ENCODE results near the gene MB. TPM values are rescaled to one million over a fixed set of nuclear protein-coding genes. Genes with fewer than 3 reads are reported as not detected.

The MB gene
- total RNA-seq, 1 donor from 2014 or later: 5.3 TPM

DNA sequence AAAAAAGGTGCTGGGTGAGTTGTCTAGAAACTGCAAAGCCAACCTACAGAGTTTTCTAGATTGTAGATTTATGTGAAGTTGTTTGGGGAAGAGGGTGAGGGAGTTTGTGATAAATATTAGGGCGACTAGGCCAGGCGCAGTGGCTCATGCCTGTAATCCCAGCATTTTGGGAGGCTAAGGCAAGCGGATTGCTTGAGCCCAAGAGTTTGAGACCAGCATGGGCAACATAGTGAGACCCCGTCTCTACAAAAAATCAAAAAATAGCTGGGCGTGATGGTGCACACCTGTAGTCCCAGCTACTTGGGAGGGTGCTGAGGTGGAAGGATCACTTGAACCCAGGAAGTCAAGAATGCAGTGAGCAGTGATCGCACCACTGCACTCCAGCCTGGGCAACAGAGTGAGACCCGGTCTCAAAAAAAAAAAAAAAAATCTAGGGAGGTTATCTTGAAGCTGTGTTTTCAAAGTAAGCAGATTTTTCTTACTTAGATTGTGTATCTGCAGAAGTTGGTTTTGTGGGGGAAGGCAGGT lies 32.0 kb upstream of the MB start:
- H3K4me1 Mint-ChIP-seq (ENCODE audit: low read depth): peaks cover 47% of the 10 kb centered on the region
- H3K36me3 Mint-ChIP-seq (ENCODE audit: low read depth): peaks cover 31% of the 10 kb centered on the region
- no peaks in the 10 kb centered on the region for H3K27me3 Mint-ChIP-seq (ENCODE audit: insufficient read depth)

DNA sequence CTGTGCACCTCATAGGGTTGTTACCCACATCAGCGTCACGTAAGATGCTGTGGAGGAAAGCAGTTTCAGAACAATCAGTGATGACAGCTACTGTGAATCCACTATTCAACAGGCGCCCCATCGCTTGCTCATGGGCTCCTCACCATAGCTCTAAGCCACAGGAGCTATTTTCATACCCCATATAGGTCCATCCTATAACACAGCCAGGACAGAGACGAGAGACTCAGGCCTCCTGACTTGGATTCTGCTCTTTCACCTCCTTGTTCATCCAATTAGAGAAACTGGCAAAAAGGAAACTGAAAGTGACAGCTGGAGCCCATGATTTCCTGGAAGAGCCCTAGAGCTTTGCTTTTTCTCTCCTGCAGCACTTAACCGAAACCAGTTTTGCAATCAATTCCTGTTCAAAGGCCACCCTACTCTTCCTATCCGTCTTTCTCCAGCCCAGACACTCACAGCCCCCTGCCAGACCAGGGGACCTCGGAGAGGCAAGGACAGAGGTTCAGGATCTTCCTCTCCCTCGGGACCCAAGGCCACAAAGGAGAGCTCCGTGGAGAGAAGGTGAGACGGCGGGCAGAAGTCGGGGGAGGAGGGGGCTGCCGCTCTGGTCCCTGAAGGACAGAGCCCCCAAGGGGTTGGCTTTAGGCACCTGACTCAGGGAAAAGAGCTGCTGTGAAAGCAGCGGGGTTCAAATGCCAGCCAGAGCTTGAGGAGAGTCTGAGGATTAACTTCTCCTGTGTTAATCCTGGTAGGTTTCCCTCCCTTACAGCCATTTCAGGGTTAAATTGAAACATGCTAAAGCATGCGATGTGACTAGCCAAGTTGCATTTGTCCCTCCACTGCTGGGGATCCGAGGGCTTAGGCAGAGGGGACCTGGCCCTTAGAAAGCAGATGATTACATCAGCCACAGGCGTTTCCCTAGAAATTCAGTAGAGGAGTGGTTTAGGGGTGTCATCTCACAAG lies 31.2 kb upstream of the MB start, which contains the start of gene APOL6:
Gene APOL6 (plus strand): TSS at position 381 of the 960 bp plus-strand sequence. CDS start 7,980 bp downstream, outside the sequence.
- peak; percentile 71 for DNase-seq (ENCODE audit: low spot score)
- intact Hi-C loops (cut with micrococcal nuclease): loop anchor here (1.0 to 2.0 kb wide), 7 partner anchors 12 to 590 kb away; partner anchors contain the start of gene APOL2
- H3K27ac Mint-ChIP-seq: peak within 1 kb of the TSS; percentile 100
- peak within 1 kb of the TSS; percentile 100 for H3K4me3 Mint-ChIP-seq
- H3K4me1 Mint-ChIP-seq (ENCODE audit: low read depth): peaks cover 45% of the 10 kb centered on the region
- H3K36me3 Mint-ChIP-seq (ENCODE audit: low read depth): peaks cover 24% of the 10 kb centered on the region
- H3K9me3 Mint-ChIP-seq: no peaks in the 10 kb centered on the region
- no peaks in the 10 kb centered on the region for H3K27me3 Mint-ChIP-seq (ENCODE audit: insufficient read depth)

More for the DNA sequence above, 32.0 kb upstream of the MB start:
- Mint-ChIP-seq H3K9me3 (peaks cover 5% of the 10 kb centered on the region), H3K27ac (peak overlapping the region; percentile 100), H3K4me3 (peak overlapping the region; percentile 100)
- intact Hi-C loops (cut with micrococcal nuclease): loop anchor here (2.0 kb wide), 2 partner anchors 48 to 590 kb away; partner anchors contain the start of gene APOL2
- no peak for DNase-seq (ENCODE audit: low spot score)

DNA sequence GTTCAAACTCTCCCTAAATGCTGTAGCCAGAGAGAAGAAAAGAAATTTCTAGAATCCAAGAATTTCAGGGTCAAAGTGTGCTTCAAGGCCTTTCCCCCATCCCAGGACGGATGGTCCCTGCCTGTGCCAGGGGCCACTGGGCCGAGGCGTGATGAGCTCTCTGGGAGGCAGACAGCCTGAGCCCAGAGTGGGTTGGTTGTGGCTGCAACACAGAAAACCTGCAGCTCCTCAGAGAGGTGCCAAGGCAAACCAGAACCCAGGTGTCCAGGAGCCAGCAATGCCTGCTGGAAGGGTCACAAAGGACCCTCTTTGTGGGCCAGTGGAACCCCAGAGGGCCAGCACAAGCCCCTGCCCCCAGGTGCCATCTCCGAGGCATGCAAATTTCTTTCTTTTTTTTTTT lies 28.5 kb upstream of the MB start:
- Mint-ChIP-seq H3K9me3 (no peaks in the 10 kb centered on the region), H3K27me3 (ENCODE audit: insufficient read depth) (no peaks in the 10 kb centered on the region)
- intact Hi-C loops (cut with micrococcal nuclease): no loop called here

DNA sequence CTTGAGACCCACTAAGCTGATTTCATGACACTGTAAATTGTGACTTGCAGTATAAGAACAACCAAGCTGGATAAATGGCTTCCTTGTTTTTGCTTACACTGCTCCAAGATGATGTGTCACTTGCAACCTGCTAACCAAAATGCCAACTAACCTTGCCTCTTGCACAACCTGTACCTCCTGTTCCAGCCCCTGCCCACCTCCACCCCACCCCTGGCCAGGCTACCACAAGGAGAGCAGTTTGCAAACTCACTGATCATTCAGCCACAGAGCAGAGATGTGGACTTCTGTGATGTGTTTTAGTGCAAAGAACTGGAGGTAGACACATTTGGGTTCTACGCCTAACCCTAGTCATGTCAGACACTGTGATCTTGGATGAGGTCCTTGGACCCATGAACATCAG lies 26.9 kb upstream of the MB start:
- no peak for DNase-seq (ENCODE audit: low spot score)
- H3K9me3 Mint-ChIP-seq: no peaks in the 10 kb centered on the region
- H3K27me3 Mint-ChIP-seq (ENCODE audit: insufficient read depth): peaks cover 2% of the 10 kb centered on the region
- no peak overlapping the region for H3K4me3 Mint-ChIP-seq
- peaks cover 1% of the 10 kb centered on the region for H3K36me3 Mint-ChIP-seq (ENCODE audit: low read depth)
- intact Hi-C loops (cut with micrococcal nuclease): no loop called here
- H3K4me1 Mint-ChIP-seq (ENCODE audit: low read depth): peaks cover 26% of the 10 kb centered on the region
- H3K27ac Mint-ChIP-seq: no peak overlapping the region

More for the DNA sequence above, 28.5 kb upstream of the MB start:
- H3K27ac Mint-ChIP-seq: no peak overlapping the region
- no peak overlapping the region for H3K4me3 Mint-ChIP-seq
- H3K4me1 Mint-ChIP-seq (ENCODE audit: low read depth): peaks cover 38% of the 10 kb centered on the region
- peaks cover 7% of the 10 kb centered on the region for H3K36me3 Mint-ChIP-seq (ENCODE audit: low read depth)
- DNase-seq (ENCODE audit: low spot score): no peak

DNA sequence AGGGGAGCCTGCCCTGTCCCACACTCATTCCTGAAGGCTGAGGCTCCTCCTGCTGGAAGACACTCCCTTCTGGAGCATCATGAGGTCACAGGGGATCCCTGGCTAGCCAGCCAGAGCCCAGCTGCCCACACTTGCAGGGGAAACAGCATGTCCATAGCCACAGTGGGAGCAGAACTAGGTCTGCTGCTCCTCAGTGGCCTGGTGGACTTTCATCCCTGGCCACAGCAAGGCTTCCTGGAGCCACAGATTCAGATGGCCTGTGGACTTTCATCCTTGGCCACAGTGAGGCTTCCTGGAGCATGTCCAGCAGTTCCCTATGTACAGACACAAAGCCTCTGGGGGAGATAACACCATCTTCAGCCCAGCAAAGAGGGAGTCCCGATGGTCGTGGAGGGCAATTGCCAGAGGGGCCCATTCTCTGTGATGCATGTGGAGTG lies 25.2 kb upstream of the MB start:
- H3K4me3 Mint-ChIP-seq: no peak overlapping the region
- H3K27me3 Mint-ChIP-seq (ENCODE audit: insufficient read depth): peaks cover 4% of the 10 kb centered on the region
- no peak overlapping the region for H3K27ac Mint-ChIP-seq
- peaks cover 14% of the 10 kb centered on the region for H3K4me1 Mint-ChIP-seq (ENCODE audit: low read depth)
- intact Hi-C loops (cut with micrococcal nuclease): no loop called here
- no peak for DNase-seq (ENCODE audit: low spot score)
- no peaks in the 10 kb centered on the region for H3K9me3 Mint-ChIP-seq
- H3K36me3 Mint-ChIP-seq (ENCODE audit: low read depth): no peaks in the 10 kb centered on the region

DNA sequence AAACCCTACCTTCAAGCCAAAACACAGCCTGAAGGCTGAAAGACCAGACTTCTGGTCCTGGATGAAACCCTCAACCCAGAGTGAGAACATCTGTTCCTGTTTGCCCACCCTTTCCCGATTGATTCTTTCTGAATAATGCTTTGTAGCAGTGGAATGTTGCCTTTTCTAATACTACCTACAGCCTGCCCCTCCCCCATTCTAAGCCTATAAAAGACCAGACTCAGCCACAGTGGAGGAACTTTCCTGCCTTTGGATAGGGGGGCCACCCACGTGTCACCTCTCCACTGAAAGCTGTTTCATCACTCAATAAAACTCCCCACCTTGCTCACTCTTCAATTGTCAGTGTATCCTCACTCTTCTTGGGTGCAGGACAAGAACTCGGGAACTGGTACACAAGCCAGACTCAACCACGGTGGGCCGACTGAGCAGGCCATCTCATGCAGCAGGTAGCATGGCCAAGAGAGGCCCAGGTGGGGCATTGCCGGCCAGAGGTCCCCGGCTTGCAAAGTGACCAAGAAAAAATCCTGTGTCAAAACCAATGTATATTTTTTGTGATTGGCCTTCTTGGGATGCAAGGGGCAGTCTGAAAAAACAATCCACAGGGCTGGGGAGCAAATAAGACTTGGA lies 24.5 kb upstream of the MB start:
- Mint-ChIP-seq H3K36me3 (ENCODE audit: low read depth) (no peaks in the 10 kb centered on the region), H3K4me3 (no peak overlapping the region), H3K27ac (no peak overlapping the region), H3K9me3 (no peaks in the 10 kb centered on the region), H3K27me3 (ENCODE audit: insufficient read depth) (peaks cover 4% of the 10 kb centered on the region), H3K4me1 (ENCODE audit: low read depth) (peaks cover 8% of the 10 kb centered on the region)
- DNase-seq (ENCODE audit: low spot score): no peak
- intact Hi-C loops (cut with micrococcal nuclease): no loop called here

DNA sequence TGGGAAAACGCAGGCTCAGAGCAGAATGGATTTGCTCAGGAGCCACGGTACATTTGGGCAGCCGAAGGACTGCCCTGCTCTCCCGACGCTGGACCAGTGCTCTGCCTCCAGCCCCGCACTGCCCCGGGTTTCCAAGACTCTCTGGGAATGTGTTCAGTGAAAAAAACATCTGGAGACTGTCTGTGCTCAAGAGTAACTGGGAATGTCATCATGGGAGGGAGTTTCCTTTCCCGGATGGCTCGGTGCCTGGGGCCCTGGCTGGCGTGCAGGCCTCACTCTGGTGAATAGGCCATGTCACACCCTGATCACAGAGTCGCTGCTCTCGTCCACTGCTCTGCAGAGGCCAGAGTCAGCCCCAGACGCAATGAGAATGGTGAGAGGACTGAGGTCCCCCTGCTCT lies 21.3 kb upstream of the MB start:
- Mint-ChIP-seq H3K4me3 (no peak overlapping the region), H3K9me3 (no peaks in the 10 kb centered on the region), H3K36me3 (ENCODE audit: low read depth) (no peaks in the 10 kb centered on the region), H3K27ac (no peak overlapping the region), H3K4me1 (ENCODE audit: low read depth) (peaks cover 19% of the 10 kb centered on the region), H3K27me3 (ENCODE audit: insufficient read depth) (peaks cover 4% of the 10 kb centered on the region)
- intact Hi-C loops (cut with micrococcal nuclease): no loop called here
- no peak for DNase-seq (ENCODE audit: low spot score)

DNA sequence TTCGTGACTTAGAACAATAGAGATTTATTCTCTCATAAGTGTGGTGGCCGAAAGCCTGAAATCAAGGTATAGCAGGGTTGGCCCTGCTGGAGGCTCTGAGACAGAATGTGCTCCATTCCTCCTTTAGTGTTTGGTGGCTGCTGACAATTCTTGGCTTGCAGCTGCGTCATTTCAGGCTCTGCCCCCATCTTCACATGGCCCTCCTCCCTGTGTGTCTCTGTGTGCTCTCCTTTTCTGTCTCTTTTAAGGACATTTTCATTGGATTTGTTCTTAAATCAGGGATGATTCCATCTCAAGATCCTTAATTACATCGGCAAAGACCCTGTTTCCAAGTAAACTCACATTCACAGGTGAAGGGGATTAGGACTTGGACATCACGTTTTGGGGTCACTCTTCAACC lies 20.9 kb upstream of the MB start:
- intact Hi-C loops (cut with micrococcal nuclease): no loop called here
- Mint-ChIP-seq H3K27ac (no peak overlapping the region), H3K4me1 (ENCODE audit: low read depth) (peaks cover 23% of the 10 kb centered on the region), H3K36me3 (ENCODE audit: low read depth) (no peaks in the 10 kb centered on the region), H3K9me3 (no peaks in the 10 kb centered on the region), H3K4me3 (no peak overlapping the region), H3K27me3 (ENCODE audit: insufficient read depth) (peaks cover 4% of the 10 kb centered on the region)
- DNase-seq (ENCODE audit: low spot score): no peak

DNA sequence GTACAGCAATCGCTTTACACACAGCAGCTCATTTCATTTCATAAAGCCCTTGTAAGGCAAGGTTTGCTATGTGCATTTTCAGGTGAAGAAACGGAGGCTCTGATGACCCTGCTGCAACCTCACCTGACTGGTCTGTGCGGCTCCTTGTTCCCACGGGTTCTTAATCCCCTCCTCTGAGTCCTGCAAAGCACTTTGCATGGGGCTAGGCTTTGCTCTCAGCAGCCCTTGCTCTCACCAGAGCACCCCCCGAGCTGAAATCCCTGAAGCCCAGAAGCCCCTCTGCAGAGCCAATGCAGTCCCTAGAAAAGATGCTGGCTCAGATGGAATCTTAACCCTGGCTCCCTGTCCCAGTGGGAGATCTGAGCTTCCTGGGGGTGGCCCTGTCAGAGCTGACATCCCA lies 20.1 kb upstream of the MB start:
- DNase-seq (ENCODE audit: low spot score): no peak
- H3K4me3 Mint-ChIP-seq: no peak overlapping the region
- H3K9me3 Mint-ChIP-seq: no peaks in the 10 kb centered on the region
- no peak overlapping the region for H3K27ac Mint-ChIP-seq
- H3K27me3 Mint-ChIP-seq (ENCODE audit: insufficient read depth): peaks cover 4% of the 10 kb centered on the region
- intact Hi-C loops (cut with micrococcal nuclease): no loop called here
- H3K4me1 Mint-ChIP-seq (ENCODE audit: low read depth): peaks cover 25% of the 10 kb centered on the region
- H3K36me3 Mint-ChIP-seq (ENCODE audit: low read depth): no peaks in the 10 kb centered on the region

DNA sequence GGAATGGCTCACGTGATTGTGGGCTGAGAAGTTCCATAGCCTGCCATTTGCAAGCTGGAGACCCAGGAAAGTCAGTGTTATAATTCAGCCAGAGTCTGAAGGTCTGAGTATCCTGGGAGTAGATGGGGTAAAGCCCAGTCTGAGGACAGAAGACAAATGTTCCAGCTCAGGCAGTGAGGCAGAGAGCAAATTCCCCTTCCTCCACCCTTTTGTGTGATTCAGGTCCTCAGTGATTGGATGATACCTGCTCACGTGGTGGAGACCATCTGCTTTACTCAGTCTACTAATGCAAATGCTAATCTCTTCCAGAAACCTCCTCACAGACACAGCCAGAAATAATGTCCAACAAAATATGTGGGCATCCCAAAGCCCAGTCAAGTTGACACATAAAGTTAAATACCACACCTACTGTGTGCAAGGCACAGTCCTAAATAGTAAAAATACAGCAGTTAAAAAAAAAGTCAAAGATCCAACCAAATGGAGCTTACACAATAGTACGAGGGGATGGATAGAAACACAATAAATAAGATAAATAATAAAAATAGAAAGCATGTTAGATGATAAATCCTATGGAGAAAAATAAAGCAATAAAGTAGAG lies 17.9 kb upstream of the MB start:
- Mint-ChIP-seq H3K4me1 (ENCODE audit: low read depth) (peaks cover 36% of the 10 kb centered on the region), H3K27ac (no peak overlapping the region), H3K27me3 (ENCODE audit: insufficient read depth) (peaks cover 4% of the 10 kb centered on the region), H3K36me3 (ENCODE audit: low read depth) (peaks cover under 1% of the 10 kb centered on the region), H3K4me3 (no peak overlapping the region), H3K9me3 (no peaks in the 10 kb centered on the region)
- no peak for DNase-seq (ENCODE audit: low spot score)
- intact Hi-C loops (cut with micrococcal nuclease): loop anchor here (5.0 kb wide), 1 partner anchor 62 kb away; no protein-coding TSS in a partner anchor

DNA sequence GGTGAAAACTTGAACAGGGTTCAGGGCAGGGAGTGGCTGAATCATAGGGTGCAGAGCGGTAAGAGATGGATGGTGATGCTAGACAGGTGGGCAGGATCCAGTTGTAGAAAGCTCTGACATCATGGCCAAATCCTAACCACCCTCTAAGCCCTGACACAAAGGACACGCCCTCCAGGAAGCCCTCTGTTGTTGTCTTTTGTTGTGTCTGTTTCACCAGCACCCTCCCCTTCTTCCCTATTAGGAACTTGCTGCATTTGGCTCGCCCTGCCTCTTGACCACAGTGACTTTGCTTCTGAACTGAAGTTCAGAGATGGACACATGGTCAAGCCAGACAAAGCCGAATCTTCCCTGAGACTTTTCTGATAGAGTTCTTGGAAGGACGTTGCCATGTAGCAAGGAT lies 16.9 kb upstream of the MB start:
- Mint-ChIP-seq H3K4me3 (no peak overlapping the region), H3K27ac (no peak overlapping the region), H3K36me3 (ENCODE audit: low read depth) (peaks cover 2% of the 10 kb centered on the region), H3K9me3 (no peaks in the 10 kb centered on the region), H3K27me3 (ENCODE audit: insufficient read depth) (peaks cover 3% of the 10 kb centered on the region), H3K4me1 (ENCODE audit: low read depth) (peaks cover 45% of the 10 kb centered on the region)
- DNase-seq (ENCODE audit: low spot score): no peak
- intact Hi-C loops (cut with micrococcal nuclease): loop anchor here (5.0 kb wide), 1 partner anchor 63 kb away; no protein-coding TSS in a partner anchor

DNA sequence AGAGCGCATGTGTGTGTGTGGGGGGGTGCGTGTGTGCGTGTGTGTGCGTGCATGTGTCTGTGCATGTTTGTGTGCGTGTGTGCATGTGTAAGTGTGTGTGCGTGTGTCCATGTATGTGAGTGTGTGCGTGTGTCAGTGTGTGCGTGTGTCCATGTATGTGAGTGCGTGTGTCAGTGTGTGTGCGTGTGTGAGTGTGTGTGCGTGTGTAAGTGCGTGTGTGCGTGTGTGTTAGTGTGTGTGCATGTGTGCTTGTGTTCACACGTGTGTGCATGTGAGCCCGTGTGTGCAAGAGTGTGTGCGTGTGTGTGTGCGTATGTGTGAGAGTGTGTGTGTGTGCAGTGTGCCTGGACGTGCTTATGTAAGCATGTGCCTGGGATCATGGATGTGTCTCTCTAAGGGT lies 16.4 kb upstream of the MB start:
- intact Hi-C loops (cut with micrococcal nuclease): loop anchor here (5.0 kb wide), 1 partner anchor 64 kb away; no protein-coding TSS in a partner anchor
- peak overlapping the region; percentile 7 for H3K27ac Mint-ChIP-seq
- peaks cover 2% of the 10 kb centered on the region for H3K36me3 Mint-ChIP-seq (ENCODE audit: low read depth)
- peaks cover 2% of the 10 kb centered on the region for H3K9me3 Mint-ChIP-seq
- H3K27me3 Mint-ChIP-seq (ENCODE audit: insufficient read depth): peaks cover 1% of the 10 kb centered on the region
- peaks cover 45% of the 10 kb centered on the region for H3K4me1 Mint-ChIP-seq (ENCODE audit: low read depth)
- H3K4me3 Mint-ChIP-seq: no peak overlapping the region
- no peak for DNase-seq (ENCODE audit: low spot score)
